GM18526 (cell line): ENCODE data around the gene C11orf54.

Source experiments
- POLR2A ChIP-seq: IDR thresholded peaks from 3 replicates; pipeline ENCODE4 v1.6.1; 2011; ENCODE audit not compliant: insufficient read length; ENCODE audit errors: extremely low read depth

Gene C11orf54

DNA sequence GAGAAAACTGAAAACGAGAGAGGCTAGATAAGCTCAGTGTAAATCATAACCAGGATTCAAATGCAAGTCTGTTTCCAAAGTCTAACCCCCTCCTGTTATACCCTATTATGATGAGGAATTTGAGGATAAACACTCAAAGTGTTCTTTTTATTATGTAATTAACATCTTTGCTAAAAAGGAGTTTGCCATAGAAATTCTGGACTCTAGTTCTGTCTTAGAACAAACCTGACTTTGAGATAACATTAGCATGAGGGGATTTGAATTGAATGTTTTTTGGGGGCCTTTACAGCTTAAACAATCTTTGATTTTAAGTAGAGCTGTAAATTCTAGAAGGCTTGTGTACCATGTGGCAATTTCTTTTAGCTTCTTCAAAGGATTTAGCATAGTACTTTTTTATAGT, 9.5 kb downstream of the C11orf54 start:
- no peak for TF ChIP-seq POLR2A

- TF ChIP-seq POLR2A, result no peak
Measured at GRCh38 chr11:93753241-93753640, 11.8 kb downstream of the C11orf54 start.

GRCh38 chr11:93756748-93757147, 15.3 kb downstream of the C11orf54 start:
- TF ChIP-seq POLR2A, result no peak

DNA sequence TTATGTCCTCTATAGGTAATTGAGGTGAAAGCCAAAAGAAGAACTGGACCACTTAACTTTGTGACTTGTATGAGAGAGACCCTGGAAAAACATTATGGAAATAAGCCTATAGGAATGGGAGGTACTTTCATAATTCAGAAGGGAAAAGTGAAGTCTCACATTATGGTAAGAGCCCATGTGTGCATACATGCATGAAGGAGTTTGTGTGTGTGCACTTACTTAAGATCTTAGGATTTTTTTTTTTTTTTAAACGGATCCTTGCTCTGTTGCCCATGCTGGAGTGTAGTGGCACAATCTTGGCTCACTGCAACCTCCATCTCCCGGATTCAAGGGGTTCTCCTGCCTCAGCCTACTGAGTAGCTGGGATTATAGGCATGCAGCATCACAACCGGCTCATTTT, 15.8 kb downstream of the C11orf54 start:
- TF ChIP-seq POLR2A, result no peak

DNA sequence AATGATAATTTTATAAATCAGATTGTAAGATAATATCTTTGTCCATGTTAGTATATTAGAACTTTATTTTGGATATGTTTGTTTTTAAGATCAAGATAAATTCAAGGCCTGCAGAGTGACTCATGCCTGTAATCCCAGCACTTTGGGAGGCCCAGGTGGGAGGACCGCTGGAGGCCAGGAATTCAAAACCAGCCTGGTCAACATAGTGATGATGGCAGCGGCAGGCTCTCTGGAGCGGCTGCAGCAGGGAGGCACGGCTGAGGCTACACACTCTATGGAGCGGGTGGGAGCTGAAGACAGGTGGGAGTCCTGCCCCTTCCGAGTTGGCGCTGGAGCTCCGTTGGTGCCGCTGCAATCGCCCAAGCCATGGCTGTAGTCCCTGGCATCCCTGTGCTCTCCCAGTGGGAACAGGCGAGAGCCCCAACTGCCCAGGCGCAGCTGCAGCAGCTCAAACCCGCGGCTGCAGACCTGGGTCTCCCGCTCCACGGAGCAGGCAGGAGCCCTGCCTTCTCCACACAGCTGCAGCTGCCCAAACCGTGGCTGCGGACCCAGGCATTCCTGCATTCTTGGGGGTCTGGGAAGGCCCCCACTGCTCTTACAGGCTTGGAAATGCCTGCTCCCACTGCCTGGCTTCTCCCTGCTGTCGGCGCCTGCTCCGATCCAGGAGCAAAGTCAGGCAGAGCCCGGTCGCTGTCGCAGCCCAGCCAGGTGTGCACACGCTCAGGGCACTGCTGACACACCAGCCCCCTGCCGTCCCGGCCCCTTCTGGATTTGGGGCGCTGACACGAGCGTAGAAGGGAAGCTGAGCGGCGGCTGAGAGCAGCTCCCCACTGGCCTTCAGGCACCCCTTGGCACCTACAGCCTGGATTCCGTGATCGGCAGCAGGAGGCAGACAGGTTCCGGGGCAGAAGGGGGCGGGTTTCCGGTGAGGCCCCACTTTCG, 16.7 kb downstream of the C11orf54 start:
- TF ChIP-seq POLR2A, result no peak

- TF ChIP-seq POLR2A, result no peak
Measured at GRCh38 chr11:93761910-93762309, 20.4 kb downstream of the C11orf54 start.

GRCh38 chr11:93765551-93765950, 24.1 kb downstream of the C11orf54 start:
- TF ChIP-seq POLR2A, result no peak

DNA sequence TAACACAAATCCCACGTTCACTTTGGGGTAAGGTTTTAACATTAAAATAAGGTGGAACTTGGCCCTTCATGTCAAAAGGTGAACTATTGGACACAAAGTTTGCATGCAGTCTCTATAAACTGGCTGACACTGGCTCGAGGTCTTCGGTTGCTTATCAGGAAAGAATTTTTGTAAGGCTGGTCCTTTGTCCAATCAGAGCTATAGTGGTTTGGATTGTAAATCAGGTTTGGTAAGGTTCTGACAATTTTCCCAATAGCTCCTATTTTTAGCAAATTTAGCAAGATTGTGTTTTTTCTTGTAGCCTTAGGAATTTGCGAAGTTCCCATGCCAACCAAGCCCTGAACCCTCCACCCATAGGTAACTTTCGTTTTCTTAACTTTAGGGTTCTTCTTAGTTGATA, 25.0 kb downstream of the C11orf54 start:
- no peak for TF ChIP-seq POLR2A

DNA sequence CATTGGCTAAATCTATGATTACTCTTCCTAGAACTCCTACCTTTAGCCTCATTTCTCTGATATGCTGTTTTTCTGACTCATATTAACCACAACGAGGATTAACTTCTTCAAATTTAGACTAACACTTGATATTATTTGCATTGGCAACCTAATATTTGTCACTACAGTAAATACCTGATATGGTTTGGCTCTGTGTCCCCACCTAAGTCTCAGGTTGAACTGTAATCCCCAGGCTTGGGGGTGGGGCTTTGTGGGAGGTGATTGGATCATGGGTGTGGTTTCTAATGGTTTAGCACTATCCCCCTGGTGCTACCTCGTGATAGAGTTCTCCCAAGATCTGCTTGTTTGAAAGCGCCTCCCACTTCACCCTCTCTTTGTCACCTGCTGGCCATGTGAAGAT, 25.5 kb downstream of the C11orf54 start:
- no peak for TF ChIP-seq POLR2A

- TF ChIP-seq POLR2A, result no peak
Measured at GRCh38 chr11:93770160-93770559, 28.7 kb downstream of the C11orf54 start.

DNA sequence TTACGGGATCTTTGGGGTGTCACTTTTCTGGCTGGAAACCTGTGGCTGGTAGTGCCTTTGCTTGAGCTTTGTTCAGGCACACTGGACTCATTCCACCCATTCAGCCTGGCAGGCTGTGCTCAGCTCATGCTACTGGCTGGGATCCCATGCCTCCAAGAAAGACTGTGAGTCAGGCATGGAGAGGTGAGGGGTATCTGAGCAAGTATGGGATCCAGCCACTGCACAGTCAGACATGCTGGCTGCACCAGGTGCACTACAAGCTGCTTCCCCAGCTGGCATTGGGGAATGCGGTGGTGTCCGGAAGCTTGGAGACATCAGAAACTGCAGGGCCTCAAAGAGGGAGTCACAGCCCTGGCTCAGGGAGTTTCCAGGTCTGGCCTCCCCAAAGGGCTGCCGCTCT, 30.7 kb downstream of the C11orf54 start:
- TF ChIP-seq POLR2A, result no peak

GRCh38 chr11:93773045-93773477, 31.6 kb downstream of the C11orf54 start:
- TF ChIP-seq POLR2A, result no peak

GRCh38 chr11:93773601-93774200, 32.2 kb downstream of the C11orf54 start:
- no peak for TF ChIP-seq POLR2A

GRCh38 chr11:93775289-93775688, 33.8 kb downstream of the C11orf54 start:
- no peak for TF ChIP-seq POLR2A

DNA sequence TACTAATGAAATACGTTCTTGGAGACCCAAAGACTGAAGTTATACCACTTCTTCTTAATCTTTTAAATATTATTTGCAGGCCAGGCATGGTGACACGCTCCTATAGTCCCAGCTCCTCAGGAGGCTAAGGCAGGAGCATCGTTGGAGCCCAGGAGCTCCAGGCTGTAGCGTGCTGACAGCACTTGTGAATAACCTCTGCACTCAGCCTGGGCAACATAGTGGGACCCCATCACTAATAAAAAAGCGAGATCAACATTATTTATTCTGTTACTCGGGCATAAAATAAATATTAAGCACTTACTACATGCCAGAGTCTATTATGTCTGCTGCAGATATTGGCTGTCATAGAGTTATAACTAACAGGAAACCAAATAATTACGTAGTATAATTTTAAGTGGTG, 41.9 kb downstream of the C11orf54 start:
- no peak for TF ChIP-seq POLR2A

- no peak for TF ChIP-seq POLR2A
Measured at GRCh38 chr11:93783765-93784144, 42.3 kb downstream of the C11orf54 start.
